DOHH2 (cell line): ENCODE measurements around the gene HSF2BP.
"Not testable (repeated sequence)": the region's sequence is repeated elsewhere in the genome, so short reads cannot be mapped to it uniquely, and the experiment has no call there.

Source experiments
- H3F3A ChIP-seq: fragments of 200-600 bp; sonication (generic), shearing (Covaris generic); 2 replicates; pipeline ENCODE4 v1.6.0; 2016; ENCODE audit warnings: antibody characterized with exemption, mild to moderate bottlenecking; ENCODE audit not compliant: control insufficient read depth, insufficient read depth
- H3K27ac ChIP-seq: fragments of 200-600 bp; sonication (generic); 2 replicates; pipeline ENCODE4 v1.5.1; 2014; ENCODE audit warnings: low read depth, mild to moderate bottlenecking, low read length, moderate library complexity
- H3K27me3 ChIP-seq: fragments of 200-600 bp; sonication (generic); 2 replicates; pipeline ENCODE4 v1.6.1; 2014; ENCODE audit warnings: mild to moderate bottlenecking, low read length, mixed read lengths; ENCODE audit not compliant: control insufficient read depth
- H3K36me3 ChIP-seq: fragments of 200-600 bp; sonication (generic); 2 replicates; pipeline ENCODE4 v1.6.1; 2014; ENCODE audit warnings: mild to moderate bottlenecking, low read length, moderate library complexity, mixed read lengths; ENCODE audit not compliant: control insufficient read depth
- H3K4me1 ChIP-seq: fragments of 200-600 bp; sonication (generic); 2 replicates; pipeline ENCODE4 v1.6.1; 2014; ENCODE audit warnings: mild to moderate bottlenecking, low read length, mixed read lengths; ENCODE audit not compliant: control insufficient read depth
- H3K4me2 ChIP-seq: fragments of 200-600 bp; sonication (generic); 2 replicates; pipeline ENCODE4 v1.6.0; 2014; ENCODE audit warnings: mild to moderate bottlenecking, low read length, moderate library complexity
- H3K4me3 ChIP-seq: fragments of 200-600 bp; sonication (generic); 2 replicates; pipeline ENCODE4 v1.5.1; 2014; ENCODE audit warnings: mild to moderate bottlenecking, low read length, mixed read lengths
- H3K79me2 ChIP-seq: fragments of 200-600 bp; sonication (generic); 2 replicates; pipeline ENCODE4 v1.6.1; 2014; ENCODE audit warnings: mild to moderate bottlenecking, low read length, mixed read lengths; ENCODE audit not compliant: control insufficient read depth
- H3K9me2 ChIP-seq: fragments of 200-600 bp; sonication (generic); replicated peaks from 2 replicates; pipeline ENCODE4 v1.6.1; 2014; ENCODE audit warnings: mild to moderate bottlenecking, low read length, mixed read lengths; ENCODE audit not compliant: control insufficient read depth
- H3K9me3 ChIP-seq: fragments of 200-600 bp; sonication (generic); 2 replicates; pipeline ENCODE4 v1.6.1; 2014; ENCODE audit warnings: antibody characterized with exemption, low read length, mixed read lengths; ENCODE audit not compliant: control insufficient read depth, insufficient read depth
- H4K20me1 ChIP-seq: fragments of 200-600 bp; sonication (generic); 2 replicates; pipeline ENCODE4 v1.6.0; 2014; ENCODE audit warnings: low read depth, mild to moderate bottlenecking, antibody characterized with exemption, low read length, moderate library complexity; ENCODE audit not compliant: control insufficient read depth, insufficient read depth
- CTCF ChIP-seq: fragments of 200-600 bp; sonication (generic); IDR thresholded peaks from one replicate; pipeline ENCODE4 v1.5.1; 2014; ENCODE audit warnings: antibody characterized with exemption, mild to moderate bottlenecking, low read depth, low read length; ENCODE audit not compliant: poor library complexity, severe bottlenecking
- EZH2phosphoT487 ChIP-seq: fragments of 200-600 bp; sonication (generic); IDR thresholded peaks from 2 replicates; pipeline ENCODE4 v1.6.1; 2017; ENCODE audit warnings: borderline replicate concordance, mild to moderate bottlenecking, antibody characterized with exemption, low read length, moderate library complexity, mixed read lengths

Gene HSF2BP

GRCh38 chr21:43653626-43654025 lies 5.7 kb downstream of the HSF2BP start:
- peaks cover 2% of the 10 kb centered on the region for H3K4me1 ChIP-seq
- peaks cover under 1% of the 10 kb centered on the region for H3K79me2 ChIP-seq
- no peaks in the 10 kb centered on the region for H3K36me3 ChIP-seq
- no peak overlapping the region for H3K27ac ChIP-seq
- no peaks in the 10 kb centered on the region for H3K9me3 ChIP-seq
- H3K4me2 ChIP-seq: no peak overlapping the region
- TF ChIP-seq CTCF (no peak), EZH2phosphoT487 (no peak)
- no peaks in the 10 kb centered on the region for H4K20me1 ChIP-seq
- H3K4me3 ChIP-seq: no peak overlapping the region
- no peaks in the 10 kb centered on the region for H3K9me2 ChIP-seq
- H3F3A ChIP-seq: peaks cover 5% of the 10 kb centered on the region; the same call in 1 of the 2 replicates
- no peaks in the 10 kb centered on the region for H3K27me3 ChIP-seq

- no peaks in the 10 kb centered on the region for H3K9me3 ChIP-seq
- no peaks in the 10 kb centered on the region for H4K20me1 ChIP-seq
- TF ChIP-seq EZH2phosphoT487 (no peak), CTCF (no peak)
- peaks cover 5% of the 10 kb centered on the region; the same call in 1 of the 2 replicates for H3F3A ChIP-seq
- no peaks in the 10 kb centered on the region for H3K27me3 ChIP-seq
- H3K27ac ChIP-seq: no peak overlapping the region
- H3K4me2 ChIP-seq: no peak overlapping the region
- no peaks in the 10 kb centered on the region for H3K9me2 ChIP-seq
- H3K36me3 ChIP-seq: no peaks in the 10 kb centered on the region
- no peaks in the 10 kb centered on the region for H3K79me2 ChIP-seq
- H3K4me3 ChIP-seq: no peak overlapping the region
- no peaks in the 10 kb centered on the region for H3K4me1 ChIP-seq
Measured at GRCh38 chr21:43652616-43653015, 6.7 kb downstream of the HSF2BP start.

GRCh38 chr21:43651926-43652325 lies 7.4 kb downstream of the HSF2BP start:
- not testable (repeated sequence) for H3K79me2 ChIP-seq, H3K4me3 ChIP-seq, H3K9me3 ChIP-seq, H3K9me2 ChIP-seq, H3K27ac ChIP-seq, H3F3A ChIP-seq, H3K4me2 ChIP-seq, H3K36me3 ChIP-seq, H3K27me3 ChIP-seq, H3K4me1 ChIP-seq, H4K20me1 ChIP-seq

DNA sequence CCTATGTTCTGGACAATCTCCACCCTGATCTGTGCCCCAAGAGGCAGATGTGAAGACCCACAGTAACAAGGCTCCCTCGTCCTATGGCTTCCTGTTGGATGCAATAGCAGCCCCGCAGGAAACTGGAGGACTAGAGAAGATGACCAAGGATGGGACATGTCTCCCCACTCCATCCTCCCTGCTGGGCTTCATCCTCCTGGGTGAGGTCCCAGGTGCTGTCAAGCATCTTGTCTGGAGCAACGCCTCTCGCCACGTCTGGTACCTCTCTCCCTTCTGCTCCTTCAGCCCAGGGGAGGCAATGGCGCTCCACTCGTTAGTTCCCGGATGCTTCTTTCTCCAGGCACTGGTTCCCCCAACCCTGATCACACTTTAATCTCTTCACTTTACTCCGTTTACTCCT lies 11.1 kb downstream of the HSF2BP start:
- Histone ChIP-seq H3K4me1 (peaks cover 15% of the 10 kb centered on the region), H3K4me2 (no peak overlapping the region), H3K4me3 (no peak overlapping the region), H3F3A (no peaks in the 10 kb centered on the region), H3K9me3 (no peaks in the 10 kb centered on the region), H3K27me3 (no peaks in the 10 kb centered on the region), H3K79me2 (no peaks in the 10 kb centered on the region), H4K20me1 (no peaks in the 10 kb centered on the region), H3K36me3 (no peaks in the 10 kb centered on the region), H3K9me2 (no peaks in the 10 kb centered on the region), H3K27ac (no peak overlapping the region)
- TF ChIP-seq EZH2phosphoT487: no peak
- no peak for TF ChIP-seq CTCF
